Caco-2 (cell line): ENCODE measurements around the gene ATP5PD. TPM values are rescaled to one million over a fixed set of nuclear protein-coding genes. Genes with fewer than 3 reads are reported as not detected.
"Not testable (repeated sequence)": the region's sequence is repeated elsewhere in the genome, so short reads cannot be mapped to it uniquely, and the experiment has no call there.

Experiments used
- BruUV-seq: library from RNA; stranded (reverse); fragments of 400-500 nt; replicated peaks from 2 replicates; lab custom pipeline; 2021; lab: Mats Ljungman, UMichigan
- CTCF ChIA-PET: fragments of 300-600 bp; sonication (Branson Sonifier 250); formaldehyde crosslinking; loops from one replicate; lab custom pipeline; 2022; ENCODE audit warnings: antibody characterized with exemption; lab: Charles Lee
- POLR2A ChIA-PET: fragments of 300-600 bp; sonication (Branson Sonifier 250); formaldehyde crosslinking; loops from one replicate; lab custom pipeline; 2022; ENCODE audit warnings: antibody characterized with exemption; lab: Charles Lee
- DNase-seq, 2 experiments: peaks; one replicate each; pipeline versions ENCODE4 v3.0.0 to v3.0.0-alpha.2; 2020 to 2022
- H3K27me3 ChIP-seq: replicated peaks from 2 replicates; pipeline ENCODE4 v1.6.0; 2011; ENCODE audit warnings: low read length; ENCODE audit not compliant: control insufficient read depth, insufficient read depth
- H3K36me3 ChIP-seq: 2 replicates; pipeline ENCODE4 v1.5.1; 2011; ENCODE audit warnings: low read length; ENCODE audit not compliant: control insufficient read depth, insufficient read depth
- H3K4me1 ChIP-seq: fragments of 250-450 bp; sonication (Bioruptor Pico); 2 replicates; pipeline ENCODE4 v1.5.1; 2020; ENCODE audit warnings: mild to moderate bottlenecking
- H3K4me3 ChIP-seq: 2 replicates; pipeline ENCODE4 v1.5.1; 2011; ENCODE audit warnings: low read depth, mild to moderate bottlenecking, control low read depth, low read length
- H3K9me3 ChIP-seq: fragments of 250-450 bp; sonication (Bioruptor Pico); 2 replicates; pipeline ENCODE4 v1.5.1; 2020; ENCODE audit warnings: mild to moderate bottlenecking, moderate library complexity
- H3K27ac Mint-ChIP-seq: one replicate; pipeline ENCODE4 v1.8.0; 2022; ENCODE audit warnings: mixed read lengths; ENCODE audit not compliant: unreplicated experiment
- H3K27me3 Mint-ChIP-seq: one replicate; pipeline ENCODE4 v1.8.0; 2022; ENCODE audit warnings: mixed read lengths; ENCODE audit not compliant: insufficient read depth, unreplicated experiment
- H3K36me3 Mint-ChIP-seq: one replicate; pipeline ENCODE4 v1.8.0; 2022; ENCODE audit warnings: mild to moderate bottlenecking, mixed read lengths; ENCODE audit not compliant: insufficient read depth, unreplicated experiment
- H3K4me1 Mint-ChIP-seq: one replicate; pipeline ENCODE4 v1.8.0; 2022; ENCODE audit warnings: low read depth, mixed read lengths; ENCODE audit not compliant: unreplicated experiment
- H3K4me3 Mint-ChIP-seq: one replicate; pipeline ENCODE4 v1.8.0; 2022; ENCODE audit warnings: mild to moderate bottlenecking, moderate library complexity, mixed read lengths; ENCODE audit not compliant: unreplicated experiment
- H3K9me3 Mint-ChIP-seq: one replicate; pipeline ENCODE4 v1.8.0; 2022; ENCODE audit warnings: mixed read lengths; ENCODE audit not compliant: unreplicated experiment
- CTCF ChIP-seq, 2 experiments: fragments of 200-600 bp in 1 of 2; IDR thresholded peaks; 1 replicate in 1 of 2; 2 replicates in 1 of 2; pipeline versions ENCODE4 v1.5.1 to v1.8.0; 2011 to 2022; ENCODE audit warnings: antibody characterized with exemption in 1 of 2, control low read depth in 1 of 2, inconsistent platforms in 1 of 2, low read depth in 1 of 2, low read length in 1 of 2, mild to moderate bottlenecking in 1 of 2, moderate library complexity in 1 of 2; ENCODE audit not compliant: insufficient read depth in 1 of 2, severe bottlenecking in 1 of 2, unreplicated experiment in 1 of 2
- intact Hi-C: fragments of 100-400 bp; cut with micrococcal nuclease; formaldehyde crosslinking; loops from one replicate; pipeline ENCODE4 v1.10.0; 2022; ENCODE audit not compliant: unreplicated experiment
- total RNA-seq: library from RNA; stranded (reverse); gene quantifications from 2 replicates; pipeline ENCODE4 v1.2.3, GENCODE V29; 2022

The ATP5PD gene
- total RNA-seq, 1 experiment from 2014 or later, result 316 TPM

GRCh38 chr17:75048249-75048878 lies 1.6 kb upstream of the ATP5PD start:
- no peaks in the 10 kb centered on the region for H3K27me3 ChIP-seq
- H3K9me3 ChIP-seq, result no peaks in the 10 kb centered on the region
- H3K27ac Mint-ChIP-seq, result peak overlapping the region; percentile 75
- TSS peak; percentile 44 for BruUV-seq
- peaks cover 49% of the 10 kb centered on the region for H3K36me3 Mint-ChIP-seq
- H3K4me1 Mint-ChIP-seq, result no peaks in the 10 kb centered on the region
- POLR2A ChIA-PET, result interaction anchor here (0.6 to 3.2 kb wide), 4 partner anchors 8 to 106 kb away, joined by 3 to 20 read pairs (median 4); no protein-coding TSS in a partner anchor
- DNase-seq, result no peak
- intact Hi-C loops, result no loop called here
- no peaks in the 10 kb centered on the region for H3K9me3 Mint-ChIP-seq
- H3K36me3 ChIP-seq, result peaks cover 5% of the 10 kb centered on the region
- peak overlapping the region; percentile 95 for H3K4me3 Mint-ChIP-seq
- H3K27me3 Mint-ChIP-seq, result no peaks in the 10 kb centered on the region
- CTCF ChIA-PET, result interaction anchor here (0.7 to 2.5 kb wide), 4 partner anchors 12 to 87 kb away, joined by 3 to 8 read pairs (median 5); no protein-coding TSS in a partner anchor
- peaks cover 7% of the 10 kb centered on the region; the same call in 1 of the 2 replicates for H3K4me1 ChIP-seq
- peak overlapping the region; percentile 60 for H3K4me3 ChIP-seq
- no peak for TF ChIP-seq CTCF (IDR thresholded peaks at IDR 0.05; ENCODE audit: insufficient read depth in 1 of 2, low read depth in 1 of 2, low read length in 1 of 2, severe bottlenecking in 1 of 2, unreplicated experiment in 1 of 2)

- Histone ChIP-seq H3K4me3 (peak overlapping the region; percentile 60), H3K4me1 (peaks cover 7% of the 10 kb centered on the region; the same call in 1 of the 2 replicates), H3K36me3 (peaks cover 1% of the 10 kb centered on the region; the same call in 1 of the 2 replicates), H3K9me3 (no peaks in the 10 kb centered on the region), H3K27me3 (no peaks in the 10 kb centered on the region)
- Mint-ChIP-seq H3K9me3 (no peaks in the 10 kb centered on the region), H3K4me3 (peak overlapping the region; percentile 95), H3K36me3 (peaks cover 41% of the 10 kb centered on the region), H3K4me1 (no peaks in the 10 kb centered on the region), H3K27me3 (no peaks in the 10 kb centered on the region), H3K27ac (peak overlapping the region; percentile 75)
- intact Hi-C loops, result no loop called here
- ChIA-PET CTCF (interaction anchor here (0.5 to 2.5 kb wide), 5 partner anchors 12 to 174 kb away, joined by 3 to 8 read pairs (median 5); partner anchors contain the start of gene FDXR), POLR2A (interaction anchor here (0.6 to 3.2 kb wide), 4 partner anchors 13 to 40 kb away, joined by 3 to 20 read pairs (median 5); partner anchors contain the start of gene SLC16A5)
- TF ChIP-seq CTCF (IDR thresholded peaks at IDR 0.05; ENCODE audit: insufficient read depth in 1 of 2, low read depth in 1 of 2, low read length in 1 of 2, severe bottlenecking in 1 of 2, unreplicated experiment in 1 of 2), result no peak
- DNase-seq, result peak; percentile 40 to 47
- BruUV-seq, result no TSS peak
Measured at GRCh38 chr17:75047398-75048098, 779 bp upstream of the ATP5PD start.

GRCh38 chr17:75045946-75046406 lies 793 bp downstream of the ATP5PD start:
- not testable (repeated sequence) for H3K4me1 ChIP-seq, H3K27me3 Mint-ChIP-seq, H3K9me3 ChIP-seq, H3K4me1 Mint-ChIP-seq, DNase-seq, H3K36me3 ChIP-seq, BruUV-seq, H3K27me3 ChIP-seq, H3K9me3 Mint-ChIP-seq
- H3K4me3 ChIP-seq, result peak overlapping the region; percentile 60
- ChIA-PET POLR2A (interaction anchor here (0.5 to 3.2 kb wide), 2 partner anchors 11 to 193 kb away, joined by 3 to 20 read pairs; no protein-coding TSS in a partner anchor), CTCF (interaction anchor here (1.7 kb wide), 1 partner anchor 84 kb away, joined by 5 read pairs; no protein-coding TSS in a partner anchor)
- intact Hi-C loops, result loop anchor here (1.0 kb wide), 1 partner anchor 11 kb away; no protein-coding TSS in a partner anchor
- Mint-ChIP-seq H3K4me3 (peak overlapping the region; percentile 95), H3K36me3 (peaks cover 40% of the 10 kb centered on the region), H3K27ac (peak overlapping the region; percentile 98)
